GM19452 (cell line): ENCODE results near the gene AGPAT2.

Source experiments
- ATAC-seq: cut with Tn5 transposase; IDR thresholded peaks from one replicate; pipeline ENCODE4 v1.9.1; 2021; ENCODE audit not compliant: unreplicated experiment

The AGPAT2 gene

GRCh38 chr9:136629001-136629878 is 58.0 kb downstream of the AGPAT2 start:
- no peak for ATAC-seq

- no peak for ATAC-seq
Observed at GRCh38 chr9:136628268-136628667, 59.0 kb downstream of the AGPAT2 start.

GRCh38 chr9:136627703-136628102 is 59.6 kb downstream of the AGPAT2 start:
- ATAC-seq: no peak

- no peak for ATAC-seq
Observed at GRCh38 chr9:136626740-136627642, 60.3 kb downstream of the AGPAT2 start.

GRCh38 chr9:136626066-136626725 is 61.1 kb downstream of the AGPAT2 start:
- ATAC-seq: no peak

GRCh38 chr9:136625101-136626065 is 61.9 kb downstream of the AGPAT2 start:
- no peak for ATAC-seq

GRCh38 chr9:136624184-136624951 is 62.9 kb downstream of the AGPAT2 start:
- no peak for ATAC-seq

- no peak for ATAC-seq
Observed at GRCh38 chr9:136623842-136624183, 63.4 kb downstream of the AGPAT2 start.
